PC-9 (cell line): ENCODE results near the gene MPIG6B. TPM values are rescaled to one million over a fixed set of nuclear protein-coding genes. Genes with fewer than 3 reads are reported as not detected.

Experiments used
- BruUV-seq: library from RNA; stranded (reverse); fragments of 400-500 nt; replicated peaks from 2 replicates; lab custom pipeline; 2021; lab: Mats Ljungman, UMichigan
- CTCF ChIA-PET: fragments of 300-600 bp; sonication (Branson Sonifier 250); formaldehyde crosslinking; loops from one replicate; lab custom pipeline; 2022; ENCODE audit warnings: antibody characterized with exemption; lab: Charles Lee
- POLR2A ChIA-PET: fragments of 300-600 bp; sonication (Branson Sonifier 250); formaldehyde crosslinking; loops from one replicate; lab custom pipeline; 2022; ENCODE audit warnings: antibody characterized with exemption; ENCODE audit not compliant: unreplicated experiment; lab: Charles Lee
- DNase-seq, 2 experiments: peaks; one replicate each; pipeline versions ENCODE4 v3.0.0 to v3.0.0-alpha.2; 2015 to 2022; ENCODE audit warnings: mixed read lengths in 1 of 2
- H2AFZ ChIP-seq: fragments of 200-600 bp; sonication (generic); 2 replicates; pipeline ENCODE4 v1.8.1; 2017; ENCODE audit warnings: antibody characterized with exemption
- H3F3A ChIP-seq: fragments of 200-600 bp; sonication (generic); 2 replicates; pipeline ENCODE4 v1.8.1; 2017; ENCODE audit warnings: antibody characterized with exemption, mild to moderate bottlenecking, low read depth; ENCODE audit not compliant: insufficient read depth
- H3K27ac ChIP-seq: fragments of 200-600 bp; sonication (generic); 2 replicates; pipeline ENCODE4 v1.6.1; 2016; ENCODE audit warnings: mixed run types
- H3K27me3 ChIP-seq: fragments of 200-600 bp; sonication (generic); 2 replicates; pipeline ENCODE4 v1.6.1; 2016; ENCODE audit warnings: low read depth, mixed run types; ENCODE audit not compliant: insufficient read depth
- H3K36me3 ChIP-seq: fragments of 200-600 bp; sonication (generic); 2 replicates; pipeline ENCODE4 v1.6.1; 2016; ENCODE audit warnings: low read depth, mixed run types
- H3K4me1 ChIP-seq: fragments of 200-600 bp; sonication (generic); replicated peaks from 2 replicates; pipeline ENCODE4 v1.6.1; 2016; ENCODE audit warnings: mixed run types; ENCODE audit not compliant: insufficient read depth
- H3K4me2 ChIP-seq: fragments of 200-600 bp; sonication (generic); 2 replicates; pipeline ENCODE4 v1.6.1; 2017; ENCODE audit warnings: mixed run types
- H3K4me3 ChIP-seq: fragments of 200-600 bp; sonication (generic); 2 replicates; pipeline ENCODE4 v1.6.1; 2016; ENCODE audit warnings: mixed run types
- H3K79me2 ChIP-seq: fragments of 200-600 bp; sonication (generic); 2 replicates; pipeline ENCODE4 v1.6.1; 2017; ENCODE audit warnings: low read depth, mixed run types
- H3K9me2 ChIP-seq: fragments of 200-600 bp; sonication (generic); 2 replicates; pipeline ENCODE4 v1.8.1; 2017; ENCODE audit warnings: mild to moderate bottlenecking; ENCODE audit not compliant: insufficient read depth
- H3K9me3 ChIP-seq: fragments of 200-600 bp; sonication (generic); 2 replicates; pipeline ENCODE4 v1.8.1; 2016; ENCODE audit warnings: low read depth; ENCODE audit not compliant: insufficient read depth
- H4K20me1 ChIP-seq: fragments of 200-600 bp; sonication (generic); 2 replicates; pipeline ENCODE4 v1.8.1; 2017; ENCODE audit not compliant: insufficient read depth
- EZH2 ChIP-seq: fragments of 200-600 bp; sonication (generic); IDR thresholded peaks from 2 replicates; pipeline ENCODE4 v1.8.0; 2017; ENCODE audit warnings: antibody characterized with exemption, low read depth
- intact Hi-C: fragments of 100-400 bp; cut with micrococcal nuclease; formaldehyde crosslinking; loops from one replicate; pipeline ENCODE4 v1.10.0; 2022; ENCODE audit not compliant: unreplicated experiment
- total RNA-seq: library from RNA; stranded (reverse); gene quantifications from 2 replicates; pipeline ENCODE4 v1.2.3, GENCODE V29; 2021
- TF ChIP-seq, protein P1 (sequence below): fragments of 200-600 bp; sonication (generic); conservative IDR thresholded peaks from 2 replicates; pipeline ENCODE4 v1.6.1; 2017; ENCODE audit warnings: mixed run types, antibody characterized with exemption, mild to moderate bottlenecking, moderate library complexity

MPIG6B gene
- total RNA-seq, 1 experiment from 2014 or later: 0.59 TPM

DNA sequence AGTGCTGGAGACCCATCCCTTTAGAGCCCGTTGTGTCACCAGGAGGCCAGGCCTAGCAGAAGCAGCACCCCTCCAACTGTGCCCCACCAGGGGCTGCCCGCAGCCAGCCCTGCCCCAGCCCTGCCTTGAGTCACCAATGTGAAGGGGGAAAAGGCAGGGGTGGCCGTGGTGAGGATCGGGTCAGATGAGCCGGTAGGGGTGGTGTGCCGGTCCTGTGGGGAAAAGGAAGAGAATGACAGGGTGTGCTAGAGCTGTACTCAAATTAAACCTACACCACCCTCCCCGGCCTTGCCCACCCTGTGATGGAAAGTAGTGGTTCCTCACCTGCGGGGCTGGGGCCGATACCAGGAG is 42.4 kb downstream of the MPIG6B start:
- TF ChIP-seq, protein P1, sequence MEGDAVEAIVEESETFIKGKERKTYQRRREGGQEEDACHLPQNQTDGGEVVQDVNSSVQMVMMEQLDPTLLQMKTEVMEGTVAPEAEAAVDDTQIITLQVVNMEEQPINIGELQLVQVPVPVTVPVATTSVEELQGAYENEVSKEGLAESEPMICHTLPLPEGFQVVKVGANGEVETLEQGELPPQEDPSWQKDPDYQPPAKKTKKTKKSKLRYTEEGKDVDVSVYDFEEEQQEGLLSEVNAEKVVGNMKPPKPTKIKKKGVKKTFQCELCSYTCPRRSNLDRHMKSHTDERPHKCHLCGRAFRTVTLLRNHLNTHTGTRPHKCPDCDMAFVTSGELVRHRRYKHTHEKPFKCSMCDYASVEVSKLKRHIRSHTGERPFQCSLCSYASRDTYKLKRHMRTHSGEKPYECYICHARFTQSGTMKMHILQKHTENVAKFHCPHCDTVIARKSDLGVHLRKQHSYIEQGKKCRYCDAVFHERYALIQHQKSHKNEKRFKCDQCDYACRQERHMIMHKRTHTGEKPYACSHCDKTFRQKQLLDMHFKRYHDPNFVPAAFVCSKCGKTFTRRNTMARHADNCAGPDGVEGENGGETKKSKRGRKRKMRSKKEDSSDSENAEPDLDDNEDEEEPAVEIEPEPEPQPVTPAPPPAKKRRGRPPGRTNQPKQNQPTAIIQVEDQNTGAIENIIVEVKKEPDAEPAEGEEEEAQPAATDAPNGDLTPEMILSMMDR: no peak
- no peak for TF ChIP-seq EZH2
- peaks cover 8% of the 10 kb centered on the region; the same call in 1 of the 2 replicates for H3K4me1 ChIP-seq
- H3K36me3 ChIP-seq: no peaks in the 10 kb centered on the region
- no peaks in the 10 kb centered on the region for H4K20me1 ChIP-seq
- CTCF ChIA-PET: interaction anchor here (0.5 to 1.0 kb wide), 2 partner anchors 26 to 27 kb away, joined by 3 to 4 read pairs; no protein-coding TSS in a partner anchor
- H3K4me3 ChIP-seq: no peak overlapping the region
- no peaks in the 10 kb centered on the region for H3K79me2 ChIP-seq
- no peaks in the 10 kb centered on the region for H3K27me3 ChIP-seq
- no peak overlapping the region for H3K4me2 ChIP-seq
- H3K9me2 ChIP-seq: no peaks in the 10 kb centered on the region
- POLR2A ChIA-PET: interaction anchor here (0.5 kb wide), 1 partner anchor 28 kb away, joined by 5 read pairs; no protein-coding TSS in a partner anchor
- H3K9me3 ChIP-seq: no peaks in the 10 kb centered on the region
- no peak for DNase-seq
- peaks cover 8% of the 10 kb centered on the region; the same call in 1 of the 2 replicates for H3F3A ChIP-seq
- intact Hi-C loops: no loop called here
- no peak overlapping the region for H2AFZ ChIP-seq
- BruUV-seq: no TSS peak
- no peak overlapping the region for H3K27ac ChIP-seq

DNA sequence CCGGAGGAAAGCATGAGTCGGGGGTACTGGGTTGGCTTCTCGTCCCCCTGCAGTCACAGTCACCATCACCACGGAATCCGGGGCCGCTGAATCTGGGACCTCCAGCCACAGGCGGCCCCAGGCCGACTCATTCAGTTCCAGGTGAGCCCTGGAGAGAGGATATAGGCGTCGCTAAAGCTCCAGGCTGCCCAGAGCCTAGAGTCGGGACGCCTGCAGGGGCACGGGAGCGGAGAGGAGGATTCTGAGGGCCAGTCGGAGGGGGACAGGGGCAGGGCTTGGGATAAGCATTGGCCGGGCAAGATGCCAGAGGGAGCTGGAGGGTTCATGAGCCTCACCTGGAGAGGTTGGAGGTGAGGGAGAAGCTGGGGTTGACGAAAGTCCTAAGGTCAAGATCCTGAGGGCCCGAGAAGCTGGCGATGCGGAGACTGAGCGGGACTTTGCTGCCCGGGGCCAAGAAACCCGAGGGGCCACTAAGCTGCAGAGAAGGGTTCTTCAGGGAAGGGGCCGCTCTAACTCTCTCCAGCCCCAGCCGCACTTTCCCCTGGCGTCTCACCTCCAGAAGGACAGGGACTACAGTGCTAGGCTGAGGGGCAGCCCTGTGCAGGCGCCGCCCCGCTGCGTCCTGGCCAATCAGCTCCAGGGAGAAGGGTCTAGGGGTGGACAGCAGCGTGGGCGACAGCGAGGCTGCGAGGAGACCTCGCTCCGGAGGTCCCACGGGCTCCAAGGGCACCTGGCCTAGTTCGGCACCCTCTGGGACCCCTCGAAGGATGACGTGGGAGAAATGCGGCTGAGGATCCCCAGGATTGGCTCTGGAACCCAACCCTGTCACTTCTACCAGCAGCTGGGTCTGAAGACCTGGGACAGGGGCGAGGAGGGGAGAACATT is 43.0 kb downstream of the MPIG6B start:
- no peak overlapping the region for H2AFZ ChIP-seq
- CTCF ChIA-PET: interaction anchor here (0.5 to 1.0 kb wide), 2 partner anchors 27 to 28 kb away, joined by 3 to 4 read pairs; no protein-coding TSS in a partner anchor
- POLR2A ChIA-PET: interaction anchor here (0.5 kb wide), 1 partner anchor 28 kb away, joined by 5 read pairs; no protein-coding TSS in a partner anchor

DNA sequence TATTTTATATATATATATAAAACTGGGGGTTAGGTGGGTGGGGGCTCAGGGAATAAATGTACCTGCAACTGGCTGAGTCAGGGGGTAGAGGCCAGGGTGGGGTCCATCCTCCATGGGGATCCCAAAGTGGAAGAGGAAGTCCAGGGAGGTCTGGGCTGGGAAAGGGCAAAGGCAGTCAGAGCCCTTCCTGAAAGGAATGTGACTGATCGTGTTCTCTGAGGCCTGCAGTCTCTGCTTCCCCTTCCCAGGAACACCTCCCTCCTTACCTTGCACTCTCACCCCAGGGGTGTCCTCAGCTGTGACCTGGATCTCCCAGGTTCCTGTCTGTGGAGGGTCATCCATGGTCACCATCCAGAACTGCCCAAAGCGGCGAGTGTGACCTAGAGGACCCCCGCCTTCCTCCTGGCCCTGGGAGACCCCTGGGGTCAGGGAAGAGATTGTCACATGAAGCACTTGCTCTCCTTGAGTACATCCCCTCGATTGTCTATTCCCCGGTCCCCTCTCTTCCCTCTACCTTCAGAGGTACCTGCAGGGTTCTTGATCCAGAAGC is 44.0 kb downstream of the MPIG6B start:
- no peak overlapping the region for H3K4me2 ChIP-seq
- TF ChIP-seq, protein P1: no peak
- no peak for TF ChIP-seq EZH2
- CTCF ChIA-PET: no interaction called here

More for the DNA sequence above, 43.0 kb downstream of the MPIG6B start:
- H3K36me3 ChIP-seq: no peaks in the 10 kb centered on the region
- no peak overlapping the region for H3K4me3 ChIP-seq
- peaks cover 8% of the 10 kb centered on the region; the same call in 1 of the 2 replicates for H3K4me1 ChIP-seq
- no peaks in the 10 kb centered on the region for H3K9me3 ChIP-seq
- no peaks in the 10 kb centered on the region for H3K79me2 ChIP-seq
- peaks cover 12% of the 10 kb centered on the region; the same call in 1 of the 2 replicates for H3F3A ChIP-seq
- TF ChIP-seq, protein P1: no peak
- TF ChIP-seq EZH2: no peak
- H3K4me2 ChIP-seq: no peak overlapping the region
- no peak for DNase-seq
- H4K20me1 ChIP-seq: no peaks in the 10 kb centered on the region
- H3K27me3 ChIP-seq: no peaks in the 10 kb centered on the region
- no peak overlapping the region for H3K27ac ChIP-seq
- no TSS peak for BruUV-seq
- H3K9me2 ChIP-seq: no peaks in the 10 kb centered on the region
- intact Hi-C loops: no loop called here

More for the DNA sequence above, 44.0 kb downstream of the MPIG6B start:
- intact Hi-C loops: no loop called here
- no peaks in the 10 kb centered on the region for H4K20me1 ChIP-seq
- H3K27ac ChIP-seq: no peak overlapping the region
- H3F3A ChIP-seq: peaks cover 14% of the 10 kb centered on the region; the same call in 1 of the 2 replicates
- H3K9me3 ChIP-seq: no peaks in the 10 kb centered on the region
- H3K36me3 ChIP-seq: no peaks in the 10 kb centered on the region
- no peaks in the 10 kb centered on the region for H3K27me3 ChIP-seq
- no TSS peak for BruUV-seq
- H3K9me2 ChIP-seq: no peaks in the 10 kb centered on the region
- no peak for DNase-seq
- H3K79me2 ChIP-seq: no peaks in the 10 kb centered on the region
- H3K4me1 ChIP-seq: peaks cover 8% of the 10 kb centered on the region; the same call in 1 of the 2 replicates
- POLR2A ChIA-PET: no interaction called here
- H2AFZ ChIP-seq: no peak overlapping the region
- no peak overlapping the region for H3K4me3 ChIP-seq
